Neural progenitor cell (in vitro differentiated cells): ENCODE data around the gene HOXD13.

Source experiments
- CTCF ChIP-seq: fragments of 200-600 bp; sonication (generic); IDR thresholded peaks from 2 replicates; pipeline ENCODE4 v1.5.1; 2017; ENCODE audit warnings: antibody characterized with exemption, mild to moderate bottlenecking
- EZH2phosphoT487 ChIP-seq: fragments of 200-600 bp; sonication (generic); IDR thresholded peaks from 2 replicates; pipeline ENCODE4 v1.6.1; 2017; ENCODE audit warnings: antibody characterized with exemption

- TF ChIP-seq CTCF (no peak), EZH2phosphoT487 (no peak)
Observed at GRCh38 chr2:176094349-176094748, 1.8 kb downstream of the HOXD13 start.
